HG03135 (cell line): ENCODE data around the gene ADD2.
"Not testable (repeated sequence)": the region's sequence is repeated elsewhere in the genome, so short reads cannot be mapped to it uniquely, and the experiment has no call there.

Experiments
- ATAC-seq: cut with Tn5 transposase; IDR thresholded peaks from one replicate; pipeline ENCODE4 v1.9.1; 2021; ENCODE audit warnings: mild to moderate bottlenecking, moderate library complexity; ENCODE audit not compliant: unreplicated experiment

ADD2 gene

GRCh38 chr2:70646420-70646818 lies 121.6 kb downstream of the ADD2 start:
- ATAC-seq, result no peak

GRCh38 chr2:70645733-70646419 lies 122.1 kb downstream of the ADD2 start:
- no peak for ATAC-seq

GRCh38 chr2:70643715-70644114 lies 124.3 kb downstream of the ADD2 start:
- ATAC-seq, result no peak

- no peak for ATAC-seq
Measured at GRCh38 chr2:70641263-70641784, 126.7 kb downstream of the ADD2 start.

- ATAC-seq, result no peak
Measured at GRCh38 chr2:70639841-70640436, 128.1 kb downstream of the ADD2 start.

- ATAC-seq, result no peak
Measured at GRCh38 chr2:70638561-70638960, 129.4 kb downstream of the ADD2 start.

GRCh38 chr2:70633508-70633907 lies 134.5 kb downstream of the ADD2 start:
- ATAC-seq, result no peak

GRCh38 chr2:70632966-70633365 lies 135.0 kb downstream of the ADD2 start:
- no peak for ATAC-seq

- ATAC-seq, result no peak
Measured at GRCh38 chr2:70632388-70632787, 135.6 kb downstream of the ADD2 start.

GRCh38 chr2:70630761-70631160 lies 137.2 kb downstream of the ADD2 start:
- ATAC-seq, result no peak

- ATAC-seq, result no peak
Measured at GRCh38 chr2:70627211-70627898, 140.6 kb downstream of the ADD2 start.

- ATAC-seq, result no peak
Measured at GRCh38 chr2:70626254-70626990, 141.6 kb downstream of the ADD2 start.

- not testable (repeated sequence) for ATAC-seq
Measured at GRCh38 chr2:70621536-70621935, 146.5 kb downstream of the ADD2 start.

- ATAC-seq, result no peak
Measured at GRCh38 chr2:70620020-70620419, 148.0 kb downstream of the ADD2 start.

- no peak for ATAC-seq
Measured at GRCh38 chr2:70619167-70619566, 148.8 kb downstream of the ADD2 start.

- ATAC-seq, result no peak
Measured at GRCh38 chr2:70616168-70616694, 151.8 kb downstream of the ADD2 start.

GRCh38 chr2:70615222-70615621 lies 152.8 kb downstream of the ADD2 start:
- ATAC-seq, result no peak

GRCh38 chr2:70613521-70613920 lies 154.5 kb downstream of the ADD2 start:
- ATAC-seq, result no peak

- ATAC-seq, result no peak
Measured at GRCh38 chr2:70612574-70612973, 155.4 kb downstream of the ADD2 start.

- no peak for ATAC-seq
Measured at GRCh38 chr2:70608373-70608772, 159.6 kb downstream of the ADD2 start.

- no peak for ATAC-seq
Measured at GRCh38 chr2:70607121-70607561, 160.9 kb downstream of the ADD2 start.
